Measurements from ENCODE around the gene CCDC137. TPM values are rescaled to one million over a fixed set of nuclear protein-coding genes. Genes with fewer than 3 reads are reported as not detected.

The CCDC137 gene
- total RNA-seq, 2 experiments from 2014 or later = 39.4 to 61.4 TPM

DNA sequence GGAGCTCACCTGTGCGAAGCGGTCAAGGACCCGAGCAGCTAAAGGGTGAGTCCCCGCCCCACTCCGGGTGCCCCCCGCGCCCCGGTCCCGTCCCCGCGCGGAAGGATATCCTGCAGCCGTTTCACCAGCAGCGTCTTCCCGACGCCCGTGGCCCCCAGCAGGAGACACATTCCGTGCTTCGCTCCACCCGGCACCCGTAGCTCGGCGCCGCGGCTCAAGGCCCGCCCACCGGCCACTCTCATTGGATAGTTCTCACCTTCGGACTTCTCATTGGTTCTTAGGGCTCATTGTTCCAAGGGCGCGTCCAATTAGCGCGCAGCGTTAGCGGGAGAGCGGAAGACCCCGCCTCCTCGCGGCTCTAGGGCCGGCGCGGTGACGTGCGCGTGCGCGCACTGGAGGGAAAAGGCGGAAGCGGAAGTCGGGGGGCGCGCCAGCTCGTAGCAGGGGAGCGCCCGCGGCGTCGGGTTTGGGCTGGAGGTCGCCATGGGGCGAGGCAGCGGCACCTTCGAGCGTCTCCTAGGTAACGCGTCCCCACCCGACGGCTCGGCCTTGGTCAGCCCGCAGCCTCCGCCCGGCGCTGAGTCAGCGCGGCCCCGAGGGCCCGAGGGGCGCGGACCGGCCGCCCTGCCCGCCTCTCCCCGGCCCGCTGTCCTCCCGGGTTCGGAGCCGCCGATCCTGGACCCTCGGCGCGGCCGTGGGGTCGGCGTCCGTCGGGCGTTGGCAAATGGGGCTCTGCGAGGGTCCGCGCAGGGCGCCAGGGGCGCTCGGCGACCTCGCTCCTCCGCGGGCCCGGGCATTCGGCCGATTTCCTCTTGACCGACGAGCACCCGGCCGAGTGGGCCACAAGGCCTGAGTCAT, 17.3 kb downstream of the CCDC137 start, which contains the start of the genes ARL16 and HGS:
TSS of gene ARL16 (minus strand) at position 214 of the 858 bp plus-strand sequence. CDS start at position 170, 44 bp downstream.
TSS of gene HGS (plus strand) at position 428 of the 858 bp plus-strand sequence. CDS start at position 484, 56 bp downstream.
- H3K9me3 ChIP-seq (ENCODE audit: low read length) = no peaks in the 10 kb centered on the region
- H3K9me2 ChIP-seq (ENCODE audit: insufficient read depth, low read length) = no peaks in the 10 kb centered on the region
- no TSS peak for BruUV-seq (replicated peaks)
- H3K27ac ChIP-seq (ENCODE audit: low read depth, low read length, poor library complexity, severe bottlenecking) = peak within 1 kb of the TSS; percentile 41
- peak within 1 kb of the TSS; percentile 78 for H3K4me3 ChIP-seq (ENCODE audit: low read depth, low read length, poor library complexity, severe bottlenecking)
- no peak for TF ChIP-seq EZH2phosphoT487 (IDR thresholded peaks at IDR 0.05; ENCODE audit: borderline replicate concordance, low read depth, low read length)
- TF ChIP-seq, protein P1, sequence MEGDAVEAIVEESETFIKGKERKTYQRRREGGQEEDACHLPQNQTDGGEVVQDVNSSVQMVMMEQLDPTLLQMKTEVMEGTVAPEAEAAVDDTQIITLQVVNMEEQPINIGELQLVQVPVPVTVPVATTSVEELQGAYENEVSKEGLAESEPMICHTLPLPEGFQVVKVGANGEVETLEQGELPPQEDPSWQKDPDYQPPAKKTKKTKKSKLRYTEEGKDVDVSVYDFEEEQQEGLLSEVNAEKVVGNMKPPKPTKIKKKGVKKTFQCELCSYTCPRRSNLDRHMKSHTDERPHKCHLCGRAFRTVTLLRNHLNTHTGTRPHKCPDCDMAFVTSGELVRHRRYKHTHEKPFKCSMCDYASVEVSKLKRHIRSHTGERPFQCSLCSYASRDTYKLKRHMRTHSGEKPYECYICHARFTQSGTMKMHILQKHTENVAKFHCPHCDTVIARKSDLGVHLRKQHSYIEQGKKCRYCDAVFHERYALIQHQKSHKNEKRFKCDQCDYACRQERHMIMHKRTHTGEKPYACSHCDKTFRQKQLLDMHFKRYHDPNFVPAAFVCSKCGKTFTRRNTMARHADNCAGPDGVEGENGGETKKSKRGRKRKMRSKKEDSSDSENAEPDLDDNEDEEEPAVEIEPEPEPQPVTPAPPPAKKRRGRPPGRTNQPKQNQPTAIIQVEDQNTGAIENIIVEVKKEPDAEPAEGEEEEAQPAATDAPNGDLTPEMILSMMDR (conservative IDR thresholded peaks at IDR 0.05; ENCODE audit: low read length) = no peak
- ChIA-PET CTCF (ENCODE audit: unreplicated experiment) (interaction anchor here (0.6 to 0.7 kb wide), 2 partner anchors 8 to 51 kb away, joined by 3 to 4 read pairs; no protein-coding TSS in a partner anchor), POLR2A (interaction anchor here (0.6 to 1.7 kb wide), 5 partner anchors 15 to 165 kb away, joined by 3 to 12 read pairs (median 6); partner anchors contain the start of genes CCDC137, MRPL12 and OXLD1)
- intact Hi-C loops (cut with micrococcal nuclease; ENCODE audit: unreplicated experiment) = loop anchor here (1.0 to 5.0 kb wide), 4 partner anchors 17 to 413 kb away; partner anchors contain the start of genes FASN and MRPL12
- peaks cover 5% of the 10 kb centered on the region; the same call in 1 of the 2 replicates for H4K20me1 ChIP-seq (ENCODE audit: insufficient read depth, low read length)
- H3K79me2 ChIP-seq (ENCODE audit: insufficient read depth, low read depth, low read length) = peaks cover 43% of the 10 kb centered on the region
- DNase-seq (ENCODE audit: low spot score) = peak; percentile 100
- H3K4me1 ChIP-seq (ENCODE audit: insufficient read depth, low read length, poor library complexity, severe bottlenecking) = peaks cover 23% of the 10 kb centered on the region
- H2AFZ ChIP-seq (ENCODE audit: low read length) = peak within 1 kb of the TSS; percentile 24; the same call in 1 of the 2 replicates
- H3K36me3 ChIP-seq (ENCODE audit: insufficient read depth, low read length) = peaks cover 44% of the 10 kb centered on the region
- peak within 1 kb of the TSS; percentile 93 for H3K4me2 ChIP-seq (ENCODE audit: low read length)

DNA sequence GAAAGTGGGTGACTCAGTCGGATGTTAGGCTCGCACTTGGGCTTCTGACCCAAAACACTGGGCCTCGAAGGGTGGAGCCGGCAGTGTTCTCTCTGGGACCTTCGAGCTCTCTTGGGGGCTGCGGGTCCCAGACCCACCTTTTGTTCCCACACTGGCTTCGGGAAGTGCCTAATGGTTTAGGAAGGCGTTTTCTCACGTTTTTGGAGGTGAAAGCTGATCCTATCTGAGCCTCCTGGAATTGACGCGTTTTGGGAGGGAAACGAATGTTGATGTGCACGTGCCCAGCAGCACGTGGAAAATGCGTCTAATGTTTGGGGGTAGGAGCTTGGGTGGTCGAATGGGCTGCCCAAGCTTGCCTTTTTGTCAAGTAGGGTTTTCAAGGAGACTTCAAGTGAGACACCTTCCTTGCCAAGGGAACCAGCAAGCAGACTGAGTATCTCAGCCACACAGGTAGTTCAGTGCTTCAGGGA, 17.9 kb downstream of the CCDC137 start:
- TF ChIP-seq, protein P1 (conservative IDR thresholded peaks at IDR 0.05; ENCODE audit: low read length) = no peak
- TF ChIP-seq EZH2phosphoT487 (IDR thresholded peaks at IDR 0.05; ENCODE audit: borderline replicate concordance, low read depth, low read length) = no peak
- Histone ChIP-seq H3K27ac (ENCODE audit: low read depth, low read length, poor library complexity, severe bottlenecking) (peak overlapping the region; percentile 41), H3K4me1 (ENCODE audit: insufficient read depth, low read length, poor library complexity, severe bottlenecking) (peaks cover 23% of the 10 kb centered on the region), H3K9me3 (ENCODE audit: low read length) (no peaks in the 10 kb centered on the region), H4K20me1 (ENCODE audit: insufficient read depth, low read length) (peaks cover 5% of the 10 kb centered on the region; the same call in 1 of the 2 replicates), H3K79me2 (ENCODE audit: insufficient read depth, low read depth, low read length) (peaks cover 43% of the 10 kb centered on the region), H2AFZ (ENCODE audit: low read length) (no peak overlapping the region; the same call in 1 of the 2 replicates), H3K4me3 (ENCODE audit: low read depth, low read length, poor library complexity, severe bottlenecking) (peak overlapping the region; percentile 78), H3K4me2 (ENCODE audit: low read length) (peak overlapping the region; percentile 82), H3K9me2 (ENCODE audit: insufficient read depth, low read length) (no peaks in the 10 kb centered on the region), H3K36me3 (ENCODE audit: insufficient read depth, low read length) (peaks cover 51% of the 10 kb centered on the region)
- POLR2A ChIA-PET = interaction anchor here (1.7 kb wide), 1 partner anchor 18 kb away, joined by 6 read pairs; no protein-coding TSS in a partner anchor
- BruUV-seq (replicated peaks) = TSS peak; percentile 83
- DNase-seq (ENCODE audit: low spot score) = peak; percentile 27
- CTCF ChIA-PET (ENCODE audit: unreplicated experiment) = interaction anchor here (0.6 kb wide), 1 partner anchor 160 kb away, joined by 3 read pairs; no protein-coding TSS in a partner anchor
- intact Hi-C loops (cut with micrococcal nuclease; ENCODE audit: unreplicated experiment) = loop anchor here (5.0 kb wide), 2 partner anchors 167 to 413 kb away; partner anchors contain the start of gene FASN

Measured in OCI-LY7 (cell line).